ENCODE results near the gene AGRN.
"Not testable (repeated sequence)": the region's sequence is repeated elsewhere in the genome, so short reads cannot be mapped to it uniquely, and the experiment has no call there.

The AGRN gene

DNA sequence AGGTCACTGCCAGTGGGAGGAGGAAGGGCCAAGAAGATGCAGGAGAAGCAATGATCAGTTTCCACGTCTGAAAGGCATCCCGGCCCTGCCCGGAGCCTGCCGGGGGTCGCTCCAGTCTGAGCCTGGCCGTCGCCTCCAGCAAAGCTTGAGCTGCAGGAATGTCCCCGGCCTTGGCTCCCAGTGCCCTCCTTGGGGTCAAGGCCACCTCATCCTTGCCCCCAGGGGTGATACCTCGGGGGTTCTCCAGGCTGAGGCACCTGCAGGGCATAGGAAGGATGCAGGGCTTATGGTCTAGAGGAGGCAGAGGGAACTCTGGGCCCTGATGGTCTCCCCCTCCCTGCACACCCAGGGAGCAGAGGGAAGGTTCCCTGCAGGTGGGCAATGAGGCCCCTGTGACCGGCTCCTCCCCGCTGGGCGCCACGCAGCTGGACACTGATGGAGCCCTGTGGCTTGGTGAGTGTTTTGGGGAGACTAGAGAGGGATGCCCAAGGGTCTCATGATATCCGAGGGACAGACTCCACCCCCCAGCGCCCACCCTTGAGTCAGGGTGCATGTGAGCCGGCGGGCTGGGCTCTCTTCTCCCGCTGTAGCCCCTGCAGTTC lies 34.3 kb downstream of the AGRN start:
- Histone ChIP-seq H2AFZ (ENCODE audit: low read depth) (no peak overlapping the region), H3K4me3 (IDR thresholded peaks at IDR 0.05; ENCODE audit: insufficient read depth, low read depth, low read length) (no peak overlapping the region), H3K27me3 (ENCODE audit: insufficient read depth, low read depth) (peaks cover 77% of the 10 kb centered on the region), H3K79me2 (ENCODE audit: insufficient read depth, low read depth) (no peaks in the 10 kb centered on the region), H3K36me3 (ENCODE audit: insufficient read depth) (no peaks in the 10 kb centered on the region), H3K4me1 (ENCODE audit: low read depth, poor library complexity, severe bottlenecking) (peaks cover 4% of the 10 kb centered on the region), H3K4me2 (no peak overlapping the region), H4K20me1 (ENCODE audit: insufficient read depth) (no peaks in the 10 kb centered on the region), H3K9ac (no peak overlapping the region), H3K27ac (no peak overlapping the region)
- TF ChIP-seq, protein P1, sequence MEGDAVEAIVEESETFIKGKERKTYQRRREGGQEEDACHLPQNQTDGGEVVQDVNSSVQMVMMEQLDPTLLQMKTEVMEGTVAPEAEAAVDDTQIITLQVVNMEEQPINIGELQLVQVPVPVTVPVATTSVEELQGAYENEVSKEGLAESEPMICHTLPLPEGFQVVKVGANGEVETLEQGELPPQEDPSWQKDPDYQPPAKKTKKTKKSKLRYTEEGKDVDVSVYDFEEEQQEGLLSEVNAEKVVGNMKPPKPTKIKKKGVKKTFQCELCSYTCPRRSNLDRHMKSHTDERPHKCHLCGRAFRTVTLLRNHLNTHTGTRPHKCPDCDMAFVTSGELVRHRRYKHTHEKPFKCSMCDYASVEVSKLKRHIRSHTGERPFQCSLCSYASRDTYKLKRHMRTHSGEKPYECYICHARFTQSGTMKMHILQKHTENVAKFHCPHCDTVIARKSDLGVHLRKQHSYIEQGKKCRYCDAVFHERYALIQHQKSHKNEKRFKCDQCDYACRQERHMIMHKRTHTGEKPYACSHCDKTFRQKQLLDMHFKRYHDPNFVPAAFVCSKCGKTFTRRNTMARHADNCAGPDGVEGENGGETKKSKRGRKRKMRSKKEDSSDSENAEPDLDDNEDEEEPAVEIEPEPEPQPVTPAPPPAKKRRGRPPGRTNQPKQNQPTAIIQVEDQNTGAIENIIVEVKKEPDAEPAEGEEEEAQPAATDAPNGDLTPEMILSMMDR (conservative IDR thresholded peaks at IDR 0.05; ENCODE audit: low read depth, low read length) = no peak

DNA sequence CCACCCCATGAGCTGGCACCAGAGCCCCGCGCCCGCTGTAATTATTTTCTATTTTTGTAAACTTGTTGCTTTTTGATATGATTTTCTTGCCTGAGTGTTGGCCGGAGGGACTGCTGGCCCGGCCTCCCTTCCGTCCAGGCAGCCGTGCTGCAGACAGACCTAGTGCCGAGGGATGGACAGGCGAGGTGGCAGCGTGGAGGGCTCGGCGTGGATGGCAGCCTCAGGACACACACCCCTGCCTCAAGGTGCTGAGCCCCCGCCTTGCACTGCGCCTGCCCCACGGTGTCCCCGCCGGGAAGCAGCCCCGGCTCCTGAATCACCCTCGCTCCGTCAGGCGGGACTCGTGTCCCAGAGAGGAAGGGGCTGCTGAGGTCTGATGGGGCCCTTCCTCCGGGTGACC lies 35.1 kb downstream of the AGRN start:
- peaks cover 7% of the 10 kb centered on the region for H3K4me1 ChIP-seq (ENCODE audit: low read depth, poor library complexity, severe bottlenecking)
- no peak overlapping the region for H2AFZ ChIP-seq (ENCODE audit: low read depth)
- no peaks in the 10 kb centered on the region for H3K36me3 ChIP-seq (ENCODE audit: insufficient read depth)
- H3K79me2 ChIP-seq (ENCODE audit: insufficient read depth, low read depth) = no peaks in the 10 kb centered on the region
- no peak overlapping the region for H3K27ac ChIP-seq
- no peak overlapping the region for H3K9ac ChIP-seq
- no peak overlapping the region for H3K4me2 ChIP-seq
- H3K27me3 ChIP-seq (ENCODE audit: insufficient read depth, low read depth) = peaks cover 80% of the 10 kb centered on the region
- H4K20me1 ChIP-seq (ENCODE audit: insufficient read depth) = no peaks in the 10 kb centered on the region
- no peak overlapping the region for H3K4me3 ChIP-seq (IDR thresholded peaks at IDR 0.05; ENCODE audit: insufficient read depth, low read depth, low read length)
- TF ChIP-seq, protein P1 (conservative IDR thresholded peaks at IDR 0.05; ENCODE audit: low read depth, low read length) = no peak

DNA sequence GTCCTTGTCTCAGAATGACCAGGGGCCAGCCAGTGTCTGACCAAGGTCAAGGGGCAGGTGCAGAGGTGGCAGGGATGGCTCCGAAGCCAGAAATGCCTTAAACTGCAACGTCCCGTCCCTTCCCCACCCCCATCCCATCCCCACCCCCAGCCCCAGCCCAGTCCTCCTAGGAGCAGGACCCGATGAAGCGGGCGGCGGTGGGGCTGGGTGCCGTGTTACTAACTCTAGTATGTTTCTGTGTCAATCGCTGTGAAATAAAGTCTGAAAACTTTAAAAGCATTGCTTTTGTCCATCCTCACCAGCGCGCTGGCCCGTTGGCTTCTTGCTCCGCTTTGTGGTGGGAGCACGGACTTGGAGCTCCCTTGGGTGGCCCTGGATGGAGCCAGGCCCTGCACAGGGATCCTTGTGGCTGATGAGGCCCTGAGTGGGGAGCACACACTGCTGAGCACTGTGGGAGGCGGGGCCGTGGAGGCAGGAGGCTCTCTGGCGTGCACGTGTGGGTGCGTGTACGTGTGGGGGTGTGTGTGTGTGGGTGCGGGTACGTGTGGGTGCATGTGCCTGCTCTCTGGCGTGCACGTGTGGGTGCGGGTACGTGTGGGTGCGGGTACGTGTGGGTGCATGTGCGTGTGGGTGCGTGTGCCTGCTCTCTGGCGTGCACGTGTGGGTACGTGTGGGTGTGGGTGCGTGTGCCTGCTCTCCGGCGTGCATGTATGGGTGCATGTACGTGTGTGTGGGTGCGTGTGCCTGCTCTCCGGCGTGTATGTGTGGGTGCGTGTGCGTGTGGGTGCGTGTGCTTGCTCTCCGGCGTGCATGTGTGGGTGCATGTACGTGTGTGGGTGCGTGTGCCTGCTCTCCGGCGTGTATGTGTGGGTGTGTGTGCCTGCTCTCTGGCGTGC lies 36.2 kb downstream of the AGRN start:
- H3K79me2 ChIP-seq (ENCODE audit: insufficient read depth, low read depth) = no peaks in the 10 kb centered on the region
- H3K36me3 ChIP-seq (ENCODE audit: insufficient read depth) = no peaks in the 10 kb centered on the region
- no peak overlapping the region for H3K4me2 ChIP-seq
- no peak overlapping the region for H3K4me3 ChIP-seq (IDR thresholded peaks at IDR 0.05; ENCODE audit: insufficient read depth, low read depth, low read length)
- H3K27me3 ChIP-seq (ENCODE audit: insufficient read depth, low read depth) = peaks cover 85% of the 10 kb centered on the region
- H4K20me1 ChIP-seq (ENCODE audit: insufficient read depth) = no peaks in the 10 kb centered on the region
- TF ChIP-seq, protein P1 (conservative IDR thresholded peaks at IDR 0.05; ENCODE audit: low read depth, low read length) = no peak
- no peak overlapping the region for H3K27ac ChIP-seq
- H3K9ac ChIP-seq = no peak overlapping the region
- peaks cover 11% of the 10 kb centered on the region for H3K4me1 ChIP-seq (ENCODE audit: low read depth, poor library complexity, severe bottlenecking)
- H2AFZ ChIP-seq (ENCODE audit: low read depth) = no peak overlapping the region

DNA sequence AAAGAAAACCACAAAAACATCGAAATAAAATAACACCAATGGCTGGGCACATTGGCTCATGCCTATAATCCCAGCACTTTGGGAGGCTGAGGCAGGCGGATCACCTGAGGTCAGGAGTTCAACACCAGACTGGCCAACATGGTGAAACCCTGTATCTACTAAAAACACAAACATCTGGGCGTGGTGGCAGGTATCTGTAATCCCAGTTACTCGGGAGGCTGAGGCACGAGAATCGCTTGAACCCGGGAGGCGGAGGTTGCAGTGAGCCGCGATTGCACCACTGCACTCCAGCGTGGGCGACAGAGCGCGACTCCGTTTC lies 37.8 kb downstream of the AGRN start:
- H3K4me2 ChIP-seq; H3K79me2 ChIP-seq (ENCODE audit: insufficient read depth, low read depth); H3K27ac ChIP-seq; H2AFZ ChIP-seq (ENCODE audit: low read depth); H3K9ac ChIP-seq; H4K20me1 ChIP-seq (ENCODE audit: insufficient read depth); H3K4me3 ChIP-seq (IDR thresholded peaks at IDR 0.05; ENCODE audit: insufficient read depth, low read depth, low read length); H3K36me3 ChIP-seq (ENCODE audit: insufficient read depth): not testable (repeated sequence)
- Histone ChIP-seq H3K27me3 (ENCODE audit: insufficient read depth, low read depth) (peaks cover 84% of the 10 kb centered on the region), H3K4me1 (ENCODE audit: low read depth, poor library complexity, severe bottlenecking) (peaks cover 21% of the 10 kb centered on the region)
